Erythroblast (primary cell): Measurements from ENCODE around the gene TMCC3.

Experiments
- GATA1 ChIP-seq: IDR thresholded peaks from 2 replicates; pipeline ENCODE4 v1.6.1; 2011; ENCODE audit warnings: low read depth, mild to moderate bottlenecking, control low read depth, low read length, moderate library complexity
- POLR2A ChIP-seq: IDR thresholded peaks from 2 replicates; pipeline ENCODE4 v1.6.1; 2011; ENCODE audit warnings: mild to moderate bottlenecking, low read length

DNA sequence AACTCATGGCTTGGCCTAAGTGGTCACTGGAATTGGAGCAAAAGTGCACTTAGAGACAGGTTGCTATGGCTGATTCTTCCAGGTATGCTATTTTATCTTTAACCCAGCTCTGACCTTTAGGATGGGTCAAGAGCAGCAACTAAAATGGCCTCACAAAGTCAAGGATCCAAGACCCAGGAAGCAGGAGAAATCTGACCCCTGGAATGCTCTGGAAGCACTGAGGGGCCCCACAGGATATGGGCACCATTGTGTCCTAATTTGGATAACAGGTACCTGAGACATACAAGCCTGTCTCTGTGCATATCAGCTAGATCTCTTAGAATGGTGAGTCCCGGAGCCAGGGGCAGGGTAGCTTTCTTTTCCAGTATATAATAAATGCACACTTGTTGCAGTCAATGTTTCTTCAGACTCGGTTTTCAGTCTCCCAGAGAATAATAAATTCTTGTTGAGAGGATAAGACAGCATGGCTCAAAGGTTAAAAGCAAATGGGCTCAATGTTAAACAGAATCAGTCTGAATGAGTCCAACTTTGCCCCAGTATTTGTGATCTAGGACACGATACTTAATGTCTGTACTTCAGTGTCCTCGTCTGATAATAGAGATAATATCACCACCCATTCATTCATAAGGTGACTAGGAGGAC, 29.3 kb upstream of the TMCC3 start:
- TF ChIP-seq POLR2A (no peak), GATA1 (no peak)
